T1000 (cell line): ENCODE results near the gene IZUMO2.
"Not testable (repeated sequence)": the region's sequence is repeated elsewhere in the genome, so short reads cannot be mapped to it uniquely, and the experiment has no call there.

Experiments used
- DNase-seq: peaks from one replicate; lab custom pipeline; 2025; ENCODE audit warnings: mixed read lengths; lab: John Stamatoyannopoulos, UW

IZUMO2 gene

DNA sequence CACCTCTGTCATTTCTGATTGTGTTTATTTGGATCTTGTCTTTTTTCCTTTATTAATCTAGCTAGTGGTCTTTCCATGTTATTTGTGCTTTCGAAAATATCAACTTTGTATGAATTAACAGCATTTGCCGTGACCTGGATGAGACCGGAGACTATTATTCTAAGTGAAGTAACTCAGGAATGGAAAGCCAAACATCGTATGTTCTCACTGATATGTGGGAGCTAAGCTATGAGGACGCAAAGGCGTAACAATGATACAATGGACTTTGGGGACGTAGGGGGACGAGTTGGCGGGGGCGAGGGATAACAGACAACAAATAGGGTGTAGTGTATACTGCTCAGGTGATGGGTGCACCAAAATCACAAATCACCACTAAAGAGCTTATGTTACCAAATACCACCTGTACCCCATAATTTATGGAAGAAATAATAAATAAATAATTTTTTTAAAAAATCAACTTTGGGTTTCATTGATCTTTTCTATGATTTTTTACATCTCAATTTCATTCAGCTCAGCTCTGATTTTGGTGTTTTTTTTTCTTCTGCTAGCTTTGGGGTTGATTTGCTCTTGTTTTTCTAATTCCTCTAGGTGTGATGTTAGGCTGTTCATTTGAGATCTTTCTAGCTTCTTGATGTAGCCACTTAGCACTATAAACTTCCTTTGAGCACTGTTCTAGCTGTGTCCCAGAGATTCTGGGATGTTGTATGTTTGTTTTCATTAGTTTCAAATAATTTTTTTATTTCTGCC lies 27.1 kb downstream of the IZUMO2 start:
- DNase-seq = not testable (repeated sequence)

GRCh38 chr19:50134777-50135719 lies 28.0 kb downstream of the IZUMO2 start:
- not testable (repeated sequence) for DNase-seq

GRCh38 chr19:50133518-50134492 lies 29.3 kb downstream of the IZUMO2 start:
- DNase-seq = not testable (repeated sequence)

GRCh38 chr19:50104012-50104411 lies 59.1 kb downstream of the IZUMO2 start:
- DNase-seq = not testable (repeated sequence)

- not testable (repeated sequence) for DNase-seq
These were observed 59.7 kb downstream of the IZUMO2 start for GRCh38 chr19:50103405-50103804.
